ENCODE data around the gene TMEM151B.

The TMEM151B gene

GRCh38 chr6:44315951-44316350 lies 45.7 kb downstream of the TMEM151B start:
- no peak for TF ChIP-seq TEAD4 (IDR thresholded peaks at IDR 0.05)
- no peak for TF ChIP-seq CEBPB (IDR thresholded peaks at IDR 0.05)
- no peak for TF ChIP-seq ZBTB7A (IDR thresholded peaks at IDR 0.05; ENCODE audit: low read depth)
- no peak for TF ChIP-seq TAF1 (IDR thresholded peaks at IDR 0.05; ENCODE audit: low read depth)
- no peak for TF ChIP-seq RAD21 (IDR thresholded peaks at IDR 0.05; ENCODE audit: low read depth)
- no peak for TF ChIP-seq EP300 (IDR thresholded peaks at IDR 0.05; ENCODE audit: borderline replicate concordance)
- TF ChIP-seq MAX (IDR thresholded peaks at IDR 0.05): no peak
- TF ChIP-seq CREB1 (IDR thresholded peaks at IDR 0.05; ENCODE audit: low read depth): no peak
- no peak for TF ChIP-seq NFIC (IDR thresholded peaks at IDR 0.05)
- TF ChIP-seq USF1 (IDR thresholded peaks at IDR 0.05): no peak
- no peak for TF ChIP-seq YY1 (IDR thresholded peaks at IDR 0.05; ENCODE audit: low read depth)

GRCh38 chr6:44316481-44316880 lies 46.2 kb downstream of the TMEM151B start:
- TF ChIP-seq EP300 (IDR thresholded peaks at IDR 0.05; ENCODE audit: borderline replicate concordance) (no peak), CREB1 (IDR thresholded peaks at IDR 0.05; ENCODE audit: low read depth) (no peak), ZBTB7A (IDR thresholded peaks at IDR 0.05; ENCODE audit: low read depth) (no peak), TEAD4 (IDR thresholded peaks at IDR 0.05) (no peak), EGR1 (IDR thresholded peaks at IDR 0.05) (no peak), TCF12 (IDR thresholded peaks at IDR 0.05; ENCODE audit: low read depth) (no peak), CEBPB (IDR thresholded peaks at IDR 0.05) (no peak), REST (IDR thresholded peaks at IDR 0.05; ENCODE audit: low read depth) (no peak), FOXM1 (IDR thresholded peaks at IDR 0.05; ENCODE audit: borderline replicate concordance, low read depth) (no peak), NFIC (IDR thresholded peaks at IDR 0.05) (no peak)

- TF ChIP-seq TEAD4 (IDR thresholded peaks at IDR 0.05) (no peak), CREB1 (IDR thresholded peaks at IDR 0.05; ENCODE audit: low read depth) (no peak), RAD21 (IDR thresholded peaks at IDR 0.05; ENCODE audit: low read depth) (no peak), TCF12 (IDR thresholded peaks at IDR 0.05; ENCODE audit: low read depth) (no peak), EP300 (IDR thresholded peaks at IDR 0.05; ENCODE audit: borderline replicate concordance) (no peak), ZBTB7A (IDR thresholded peaks at IDR 0.05; ENCODE audit: low read depth) (no peak), YY1 (IDR thresholded peaks at IDR 0.05; ENCODE audit: low read depth) (no peak), USF1 (IDR thresholded peaks at IDR 0.05) (no peak), FOXM1 (IDR thresholded peaks at IDR 0.05; ENCODE audit: borderline replicate concordance, low read depth) (no peak), NFIC (IDR thresholded peaks at IDR 0.05) (no peak), TAF1 (IDR thresholded peaks at IDR 0.05; ENCODE audit: low read depth) (no peak), MAX (IDR thresholded peaks at IDR 0.05) (no peak), CEBPB (IDR thresholded peaks at IDR 0.05) (no peak), EGR1 (IDR thresholded peaks at IDR 0.05) (no peak), REST (IDR thresholded peaks at IDR 0.05; ENCODE audit: low read depth) (no peak)
These were observed 51.0 kb downstream of the TMEM151B start for GRCh38 chr6:44321210-44321609.

GRCh38 chr6:44327096-44327495 lies 56.8 kb downstream of the TMEM151B start:
- TF ChIP-seq MAX (IDR thresholded peaks at IDR 0.05) (no peak), TCF12 (IDR thresholded peaks at IDR 0.05; ENCODE audit: low read depth) (no peak), EP300 (IDR thresholded peaks at IDR 0.05; ENCODE audit: borderline replicate concordance) (no peak), FOXM1 (IDR thresholded peaks at IDR 0.05; ENCODE audit: borderline replicate concordance, low read depth) (no peak), ZBTB7A (IDR thresholded peaks at IDR 0.05; ENCODE audit: low read depth) (no peak), CREB1 (IDR thresholded peaks at IDR 0.05; ENCODE audit: low read depth) (no peak), REST (IDR thresholded peaks at IDR 0.05; ENCODE audit: low read depth) (no peak), NFIC (IDR thresholded peaks at IDR 0.05) (no peak), CEBPB (IDR thresholded peaks at IDR 0.05) (no peak), USF1 (IDR thresholded peaks at IDR 0.05) (no peak), TEAD4 (IDR thresholded peaks at IDR 0.05) (no peak), RAD21 (IDR thresholded peaks at IDR 0.05; ENCODE audit: low read depth) (no peak), EGR1 (IDR thresholded peaks at IDR 0.05) (no peak)
